GM18951 (cell line): ENCODE data around the gene NR2C2AP.

Experiments used
- POLR2A ChIP-seq: IDR thresholded peaks from 4 replicates; pipeline ENCODE4 v1.6.1; 2011; ENCODE audit warnings: mild to moderate bottlenecking; ENCODE audit not compliant: insufficient read length, insufficient read depth; ENCODE audit errors: extremely low read depth
- in situ Hi-C: fragments of 300-500 bp; cut with MboI; formaldehyde crosslinking; loops from one replicate; pipeline ENCODE4 v1.12.0; 2022; ENCODE audit warnings: low sequenced_read_pairs, mixed read lengths, inconsistent platforms; ENCODE audit not compliant: unreplicated experiment

NR2C2AP gene

GRCh38 chr19:19165396-19165795 is 37.8 kb downstream of the NR2C2AP start:
- in situ Hi-C loops = no loop called here
- TF ChIP-seq POLR2A = no peak

- in situ Hi-C loops = no loop called here
Observed at GRCh38 chr19:19162495-19162894, 40.7 kb downstream of the NR2C2AP start.

GRCh38 chr19:19160461-19161035 is 42.7 kb downstream of the NR2C2AP start:
- TF ChIP-seq POLR2A = peak; percentile 5
- in situ Hi-C loops = no loop called here

More at GRCh38 chr19:19162495-19162894, 40.7 kb downstream of the NR2C2AP start:
- TF ChIP-seq POLR2A = no peak

GRCh38 chr19:19159534-19159933 is 43.7 kb downstream of the NR2C2AP start:
- in situ Hi-C loops = no loop called here
- TF ChIP-seq POLR2A = no peak

- in situ Hi-C loops = no loop called here
Observed at GRCh38 chr19:19157808-19158207, 45.4 kb downstream of the NR2C2AP start.

GRCh38 chr19:19155495-19156219 is 47.6 kb downstream of the NR2C2AP start:
- peak; percentile 38 for TF ChIP-seq POLR2A
- in situ Hi-C loops = no loop called here

More at GRCh38 chr19:19157808-19158207, 45.4 kb downstream of the NR2C2AP start:
- no peak for TF ChIP-seq POLR2A

GRCh38 chr19:19154768-19155494 is 48.3 kb downstream of the NR2C2AP start:
- in situ Hi-C loops = no loop called here
- TF ChIP-seq POLR2A = no peak

GRCh38 chr19:19152668-19153384 is 50.4 kb downstream of the NR2C2AP start:
- in situ Hi-C loops = no loop called here
- no peak for TF ChIP-seq POLR2A

GRCh38 chr19:19151418-19151817 is 51.8 kb downstream of the NR2C2AP start:
- in situ Hi-C loops = no loop called here
- TF ChIP-seq POLR2A = no peak
